ENCODE data around the gene GTF2F2.

GRCh38 chr13:45305079-45305478 is 184.8 kb downstream of the GTF2F2 start:
- no peak for TF ChIP-seq POLR2AphosphoS5 (IDR thresholded peaks at IDR 0.05; ENCODE audit: low read depth, low read length)
- TF ChIP-seq POLR2A (IDR thresholded peaks at IDR 0.05; ENCODE audit: low read depth, low read length), result no peak
- TF ChIP-seq TAF1 (IDR thresholded peaks at IDR 0.05; ENCODE audit: low read depth, low read length), result no peak
- TF ChIP-seq SPI1 (IDR thresholded peaks at IDR 0.05; ENCODE audit: low read depth, low read length), result no peak
- TF ChIP-seq PAX5 (IDR thresholded peaks at IDR 0.05; ENCODE audit: insufficient read depth, low read length, severe bottlenecking), result no peak
- no peak for TF ChIP-seq POU2F2 (IDR thresholded peaks at IDR 0.05; ENCODE audit: low read depth, low read length)
